T-cell (primary cell): ENCODE measurements around the gene ALPL. TPM values are rescaled to one million over a fixed set of nuclear protein-coding genes. Genes with fewer than 3 reads are reported as not detected.

Source experiments
- total RNA-seq, 35 experiments: library from RNA in 6 of 35; stranded (reverse) in 6 of 35; fragments of 120-200 nt in 1 of 35; gene quantifications; one replicate each; pipeline versions ENCODE4 v1.2.1 to v1.2.4 and lab custom pipeline; 2013 to 2026

The ALPL gene
- total RNA-seq, 5 donors from 2014 or later (not counting 1 experiment from before 2014, with no cell fraction given), result 0.20 to 0.44 (median 0.41) TPM; not detected in 2

Other genes starting within 250 kb of the ALPL start
- gene ECE1, start 219.0 kb upstream of the ALPL start, total RNA-seq, result 10 to 100 TPM; 81.0 to 94.5 (median 87.1) TPM
- 10 to 100 TPM in 4 of 5 donors, 1 to 10 TPM in 1; 8.3 to 17.9 (median 16.3) TPM for gene NBPF3, start 69.3 kb upstream of the ALPL start, total RNA-seq
- gene RAP1GAP, start 159.9 kb downstream of the ALPL start, total RNA-seq, result 1 to 10 TPM in 1 of 5 donors, under 1 TPM in 4; 0.18 to 1.0 (median 0.35) TPM